Measurements from ENCODE around the gene CRYBG2. TPM values are rescaled to one million over a fixed set of nuclear protein-coding genes. Genes with fewer than 3 reads are reported as not detected.

CRYBG2 gene
- total RNA-seq, 2 donors from 2014 or later: 12.8 to 30.3 TPM

- no peak overlapping the region for H3K27ac ChIP-seq
- H3K4me1 ChIP-seq: peaks cover 11% of the 10 kb centered on the region
- H3K9me3 ChIP-seq: no peaks in the 10 kb centered on the region
- no peaks in the 10 kb centered on the region for H3K36me3 ChIP-seq
- intact Hi-C loops (cut with DNase I): loop anchor here (5.0 kb wide), 1 partner anchor 39 kb away; no protein-coding TSS in a partner anchor
- peaks cover 19% of the 10 kb centered on the region for H3K27me3 ChIP-seq
- no peak overlapping the region for H3K9ac ChIP-seq (ENCODE audit: low read depth in 2 of 2, low read length in 2 of 2)
- TF ChIP-seq CTCF (IDR thresholded peaks at IDR 0.05): no peak
- H3K4me3 ChIP-seq: no peak overlapping the region
- DNase-seq: no peak
Observed at GRCh38 chr1:26361605-26362122, 7.7 kb upstream of the CRYBG2 start.

- H3K9ac ChIP-seq (ENCODE audit: low read depth in 2 of 2, low read length in 2 of 2): no peak overlapping the region
- peaks cover 11% of the 10 kb centered on the region for H3K4me1 ChIP-seq
- no peaks in the 10 kb centered on the region for H3K36me3 ChIP-seq
- DNase-seq: no peak
- H3K4me3 ChIP-seq: peak overlapping the region; percentile 28
- peaks cover 19% of the 10 kb centered on the region for H3K27me3 ChIP-seq
- no peak overlapping the region for H3K27ac ChIP-seq
- intact Hi-C loops (cut with DNase I): loop anchor here (5.0 kb wide), 1 partner anchor 39 kb away; no protein-coding TSS in a partner anchor
- no peak for TF ChIP-seq CTCF (IDR thresholded peaks at IDR 0.05)
- H3K9me3 ChIP-seq: no peaks in the 10 kb centered on the region
Observed at GRCh38 chr1:26360807-26361604, 7.1 kb upstream of the CRYBG2 start.

- H3K9me3 ChIP-seq: no peaks in the 10 kb centered on the region
- H3K27me3 ChIP-seq: peaks cover 19% of the 10 kb centered on the region
- H3K27ac ChIP-seq: peak overlapping the region; percentile 73
- peak overlapping the region; percentile 28 for H3K4me3 ChIP-seq
- TF ChIP-seq CTCF (IDR thresholded peaks at IDR 0.05): no peak
- DNase-seq: no peak
- intact Hi-C loops (cut with DNase I): loop anchor here (5.0 kb wide), 1 partner anchor 38 kb away; no protein-coding TSS in a partner anchor
- H3K36me3 ChIP-seq: no peaks in the 10 kb centered on the region
- peaks cover 11% of the 10 kb centered on the region for H3K4me1 ChIP-seq
- H3K9ac ChIP-seq (ENCODE audit: low read depth in 2 of 2, low read length in 2 of 2): peak overlapping the region; percentile 13 to 65
Observed at GRCh38 chr1:26359981-26360806, 6.3 kb upstream of the CRYBG2 start.

- Histone ChIP-seq H3K9ac (ENCODE audit: low read depth in 2 of 2, low read length in 2 of 2) (peak overlapping the region in 1 of 2 donors; percentile 60), H3K27ac (peak overlapping the region; percentile 73), H3K4me3 (no peak overlapping the region), H3K27me3 (peaks cover 19% of the 10 kb centered on the region), H3K4me1 (peaks cover 21% of the 10 kb centered on the region), H3K36me3 (no peaks in the 10 kb centered on the region), H3K9me3 (no peaks in the 10 kb centered on the region)
- intact Hi-C loops (cut with DNase I): no loop called here
- DNase-seq: peak; percentile 87
- no peak for TF ChIP-seq CTCF (IDR thresholded peaks at IDR 0.05)
Observed at GRCh38 chr1:26358411-26359384, 4.8 kb upstream of the CRYBG2 start.
